ENCODE data around the gene KATNB1.
A peak's percentile ranks its signal among the peaks of the same experiment; 100 is the strongest.

DNA sequence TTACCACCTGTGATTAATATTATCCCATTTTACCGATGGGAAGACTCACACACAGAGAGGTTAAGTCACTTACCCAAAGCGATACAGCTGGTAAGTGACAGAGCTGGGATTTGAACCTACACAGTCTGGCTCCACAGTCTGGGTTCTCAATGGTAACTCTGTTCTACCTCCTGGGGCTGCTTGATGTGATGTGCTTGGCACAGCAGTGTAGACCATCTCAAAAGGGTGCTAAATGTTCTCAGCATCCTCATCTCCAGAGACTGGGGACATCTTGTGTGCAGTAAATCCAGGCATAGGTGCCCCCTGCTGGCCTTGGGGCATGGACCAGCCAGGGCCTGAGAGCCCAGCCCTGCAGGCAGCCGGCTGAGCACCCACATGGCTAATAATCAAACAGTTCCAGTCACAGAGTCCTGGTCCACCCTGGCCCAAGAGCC is 15.4 kb upstream of the KATNB1 start:
- TF ChIP-seq, protein P1, sequence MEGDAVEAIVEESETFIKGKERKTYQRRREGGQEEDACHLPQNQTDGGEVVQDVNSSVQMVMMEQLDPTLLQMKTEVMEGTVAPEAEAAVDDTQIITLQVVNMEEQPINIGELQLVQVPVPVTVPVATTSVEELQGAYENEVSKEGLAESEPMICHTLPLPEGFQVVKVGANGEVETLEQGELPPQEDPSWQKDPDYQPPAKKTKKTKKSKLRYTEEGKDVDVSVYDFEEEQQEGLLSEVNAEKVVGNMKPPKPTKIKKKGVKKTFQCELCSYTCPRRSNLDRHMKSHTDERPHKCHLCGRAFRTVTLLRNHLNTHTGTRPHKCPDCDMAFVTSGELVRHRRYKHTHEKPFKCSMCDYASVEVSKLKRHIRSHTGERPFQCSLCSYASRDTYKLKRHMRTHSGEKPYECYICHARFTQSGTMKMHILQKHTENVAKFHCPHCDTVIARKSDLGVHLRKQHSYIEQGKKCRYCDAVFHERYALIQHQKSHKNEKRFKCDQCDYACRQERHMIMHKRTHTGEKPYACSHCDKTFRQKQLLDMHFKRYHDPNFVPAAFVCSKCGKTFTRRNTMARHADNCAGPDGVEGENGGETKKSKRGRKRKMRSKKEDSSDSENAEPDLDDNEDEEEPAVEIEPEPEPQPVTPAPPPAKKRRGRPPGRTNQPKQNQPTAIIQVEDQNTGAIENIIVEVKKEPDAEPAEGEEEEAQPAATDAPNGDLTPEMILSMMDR (IDR thresholded peaks at IDR 0.05), result peak; percentile 79 to 91 (median 87)
- no peak for TF ChIP-seq POLR2A (IDR thresholded peaks at IDR 0.05)

All from right lobe of liver (tissue), 4 donors.